ENCODE results near the gene N4BP3. TPM values are rescaled to one million over a fixed set of nuclear protein-coding genes. Genes with fewer than 3 reads are reported as not detected.
"Not testable (repeated sequence)": the region's sequence is repeated elsewhere in the genome, so short reads cannot be mapped to it uniquely, and the experiment has no call there.

Gene N4BP3
- total RNA-seq, 2 donors from 2014 or later, result 0.20 to 0.26 TPM

- Mint-ChIP-seq H3K36me3 (no peaks in the 10 kb centered on the region), H3K27ac (no peak overlapping the region)
Observed at GRCh38 chr5:178081571-178082243, 31.6 kb upstream of the N4BP3 start.

GRCh38 chr5:178083922-178084321 is 29.4 kb upstream of the N4BP3 start:
- H3K27me3 Mint-ChIP-seq, result peaks cover 19 to 28% of the 10 kb centered on the region in 2 donors
- no peak for ATAC-seq

More at GRCh38 chr5:178081571-178082243, 31.6 kb upstream of the N4BP3 start:
- ATAC-seq (no peak), DNase-seq (ENCODE audit: low spot score) (no peak)
- H3K4me1 Mint-ChIP-seq (ENCODE audit: low read depth in 2 of 2), result no peaks in the 10 kb centered on the region
- H3K9me3 Mint-ChIP-seq, result no peaks in the 10 kb centered on the region
- H3K4me3 Mint-ChIP-seq, result no peak overlapping the region
- H3K27me3 Mint-ChIP-seq, result peaks cover 18 to 26% of the 10 kb centered on the region in 2 donors

GRCh38 chr5:178085316-178085715 is 28.0 kb upstream of the N4BP3 start:
- Mint-ChIP-seq H3K36me3 (no peaks in the 10 kb centered on the region), H3K9me3 (no peaks in the 10 kb centered on the region), H3K27me3 (peaks cover 27 to 28% of the 10 kb centered on the region in 2 donors), H3K4me3 (no peak overlapping the region), H3K27ac (no peak overlapping the region), H3K4me1 (ENCODE audit: low read depth in 2 of 2) (peaks cover 0 to 3% of the 10 kb centered on the region in 2 donors)
- no peak for DNase-seq (ENCODE audit: low spot score)
- no peak for ATAC-seq

More at GRCh38 chr5:178083922-178084321, 29.4 kb upstream of the N4BP3 start:
- H3K36me3 Mint-ChIP-seq, result no peaks in the 10 kb centered on the region
- no peak for DNase-seq (ENCODE audit: low spot score)
- H3K4me3 Mint-ChIP-seq, result no peak overlapping the region
- no peak overlapping the region for H3K27ac Mint-ChIP-seq
- H3K4me1 Mint-ChIP-seq (ENCODE audit: low read depth in 2 of 2), result no peaks in the 10 kb centered on the region
- no peaks in the 10 kb centered on the region for H3K9me3 Mint-ChIP-seq

- Mint-ChIP-seq H3K4me1 (ENCODE audit: low read depth in 2 of 2) (peaks cover 0 to 3% of the 10 kb centered on the region in 2 donors), H3K9me3 (peaks cover 2% of the 10 kb centered on the region), H3K36me3 (peaks cover 3% of the 10 kb centered on the region), H3K27me3 (peaks cover 26 to 27% of the 10 kb centered on the region in 2 donors), H3K4me3 (no peak overlapping the region), H3K27ac (no peak overlapping the region)
- no peak for DNase-seq (ENCODE audit: low spot score)
- ATAC-seq, result no peak
Observed at GRCh38 chr5:178086266-178086665, 27.1 kb upstream of the N4BP3 start.

- DNase-seq (ENCODE audit: low spot score); H3K36me3 Mint-ChIP-seq; H3K9me3 Mint-ChIP-seq; ATAC-seq; H3K4me1 Mint-ChIP-seq (ENCODE audit: low read depth in 2 of 2); H3K4me3 Mint-ChIP-seq; H3K27ac Mint-ChIP-seq: not testable (repeated sequence)
- H3K27me3 Mint-ChIP-seq, result peaks cover 27% of the 10 kb centered on the region in 2 donors
Observed at GRCh38 chr5:178087199-178087598, 26.1 kb upstream of the N4BP3 start.

DNA sequence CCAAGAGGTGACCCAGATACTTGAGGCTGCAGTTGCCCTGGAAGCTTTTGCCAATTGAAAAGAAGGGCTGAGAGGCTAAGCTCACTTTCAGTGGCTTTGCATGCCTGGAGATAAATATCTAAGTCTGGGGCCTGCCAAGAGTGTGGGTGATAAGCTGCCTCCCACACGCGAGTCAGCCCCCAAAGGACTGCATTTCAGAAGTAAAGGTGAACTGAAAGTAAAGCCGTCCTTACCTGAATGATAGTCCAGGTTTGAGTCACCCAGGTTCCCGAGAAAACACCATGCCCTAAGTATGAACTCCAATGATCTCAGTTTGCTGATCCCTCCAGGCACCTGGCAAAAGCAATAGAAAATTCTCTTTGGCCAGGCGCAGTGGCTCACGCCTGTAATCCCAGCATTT is 22.5 kb upstream of the N4BP3 start:
- Mint-ChIP-seq H3K4me1 (ENCODE audit: low read depth in 2 of 2) (peaks cover 0 to 9% of the 10 kb centered on the region in 2 donors), H3K27ac (no peak overlapping the region), H3K4me3 (no peak overlapping the region), H3K36me3 (peaks cover 6% of the 10 kb centered on the region), H3K27me3 (peaks cover 22 to 24% of the 10 kb centered on the region in 2 donors), H3K9me3 (peaks cover 3% of the 10 kb centered on the region)
- ATAC-seq, result no peak
- no peak for DNase-seq (ENCODE audit: low spot score)

GRCh38 chr5:178093134-178093533 is 20.2 kb upstream of the N4BP3 start:
- H3K27ac Mint-ChIP-seq, result no peak overlapping the region
- peaks cover 3% of the 10 kb centered on the region for H3K9me3 Mint-ChIP-seq
- DNase-seq (ENCODE audit: low spot score), result no peak
- H3K4me3 Mint-ChIP-seq, result no peak overlapping the region
- H3K36me3 Mint-ChIP-seq, result peaks cover 6% of the 10 kb centered on the region
- H3K27me3 Mint-ChIP-seq, result peaks cover 22 to 24% of the 10 kb centered on the region in 2 donors
- no peak for ATAC-seq
- H3K4me1 Mint-ChIP-seq (ENCODE audit: low read depth in 2 of 2), result peaks cover 0 to 11% of the 10 kb centered on the region in 2 donors

GRCh38 chr5:178094345-178094744 is 19.0 kb upstream of the N4BP3 start:
- Mint-ChIP-seq H3K27ac (no peak overlapping the region), H3K36me3 (peaks cover 6% of the 10 kb centered on the region), H3K9me3 (peaks cover 3% of the 10 kb centered on the region), H3K27me3 (peaks cover 10 to 19% of the 10 kb centered on the region in 2 donors), H3K4me3 (no peak overlapping the region), H3K4me1 (ENCODE audit: low read depth in 2 of 2) (peaks cover 0 to 10% of the 10 kb centered on the region in 2 donors)
- ATAC-seq (no peak), DNase-seq (ENCODE audit: low spot score) (no peak)

GRCh38 chr5:178098685-178099084 is 14.6 kb upstream of the N4BP3 start:
- Mint-ChIP-seq H3K4me3 (no peak overlapping the region), H3K27me3 (peaks cover 6 to 12% of the 10 kb centered on the region in 2 donors), H3K4me1 (ENCODE audit: low read depth in 2 of 2) (peaks cover 0 to 11% of the 10 kb centered on the region in 2 donors), H3K36me3 (no peaks in the 10 kb centered on the region), H3K9me3 (no peaks in the 10 kb centered on the region), H3K27ac (no peak overlapping the region)
- DNase-seq (ENCODE audit: low spot score) (no peak), ATAC-seq (no peak)

DNA sequence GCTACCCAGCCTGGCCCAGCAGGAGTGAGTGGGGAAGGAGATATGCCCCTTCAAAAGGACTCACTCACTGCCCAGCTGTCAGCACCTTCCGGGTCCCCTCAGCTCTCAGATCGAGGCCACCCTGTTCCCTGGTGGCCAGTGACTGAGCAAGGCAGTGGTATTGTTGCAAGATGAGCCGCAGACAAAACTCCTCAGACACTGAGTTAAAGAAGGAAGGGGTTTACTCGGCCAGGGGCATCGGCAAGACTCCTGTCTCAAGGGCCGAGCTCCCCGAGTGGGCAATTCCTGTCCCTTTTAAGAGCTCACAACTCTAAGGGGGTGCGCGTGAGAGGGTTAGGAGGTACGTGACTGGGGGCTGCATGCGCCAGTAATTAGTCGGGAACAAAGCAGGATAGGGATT is 9.7 kb upstream of the N4BP3 start:
- DNase-seq (ENCODE audit: low spot score) (no peak), ATAC-seq (no peak)
- Mint-ChIP-seq H3K4me3 (no peak overlapping the region), H3K27me3 (peaks cover 5 to 7% of the 10 kb centered on the region in 2 donors), H3K4me1 (ENCODE audit: low read depth in 2 of 2) (peaks cover 0 to 2% of the 10 kb centered on the region in 2 donors), H3K9me3 (no peaks in the 10 kb centered on the region), H3K36me3 (no peaks in the 10 kb centered on the region), H3K27ac (peak overlapping the region in 1 of 2 donors; percentile 78)

- H3K27me3 Mint-ChIP-seq, result peaks cover 5 to 7% of the 10 kb centered on the region in 2 donors
- H3K4me3 Mint-ChIP-seq, result no peak overlapping the region
- peaks cover 0 to 2% of the 10 kb centered on the region in 2 donors for H3K4me1 Mint-ChIP-seq (ENCODE audit: low read depth in 2 of 2)
- H3K27ac Mint-ChIP-seq, result no peak overlapping the region
- ATAC-seq, result no peak
- H3K36me3 Mint-ChIP-seq, result no peaks in the 10 kb centered on the region
- H3K9me3 Mint-ChIP-seq, result no peaks in the 10 kb centered on the region
- DNase-seq (ENCODE audit: low spot score), result no peak
Observed at GRCh38 chr5:178104492-178104891, 8.8 kb upstream of the N4BP3 start.

DNA sequence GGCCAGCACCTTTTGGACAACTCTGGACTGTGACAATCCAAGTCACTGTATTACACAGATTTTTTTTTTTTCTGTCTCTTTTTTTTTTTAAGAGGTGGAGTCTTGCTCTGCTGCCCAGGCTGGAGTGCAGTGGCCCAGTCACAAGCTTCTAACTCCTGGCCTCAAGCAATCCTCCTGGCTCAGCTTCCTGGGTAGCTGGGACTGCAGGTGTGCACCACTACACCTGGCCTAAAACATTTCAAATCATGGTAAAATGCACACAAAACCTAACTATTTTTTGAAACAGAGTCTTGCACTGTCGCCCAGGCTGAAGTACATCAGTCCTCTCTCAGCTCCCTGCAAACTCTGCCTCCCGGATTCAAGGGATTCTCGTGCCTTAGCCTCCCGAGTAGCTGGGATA is 7.2 kb upstream of the N4BP3 start:
- ATAC-seq, result no peak
- H3K9me3 Mint-ChIP-seq, result no peaks in the 10 kb centered on the region
- DNase-seq (ENCODE audit: low spot score), result no peak
- H3K4me3 Mint-ChIP-seq, result no peak overlapping the region
- H3K27me3 Mint-ChIP-seq, result peaks cover 12 to 15% of the 10 kb centered on the region in 2 donors
- no peaks in the 10 kb centered on the region for H3K36me3 Mint-ChIP-seq
- H3K4me1 Mint-ChIP-seq (ENCODE audit: low read depth in 2 of 2), result no peaks in the 10 kb centered on the region
- H3K27ac Mint-ChIP-seq, result no peak overlapping the region

- H3K27ac Mint-ChIP-seq, result no peak overlapping the region
- H3K9me3 Mint-ChIP-seq, result no peaks in the 10 kb centered on the region
- no peak overlapping the region for H3K4me3 Mint-ChIP-seq
- H3K36me3 Mint-ChIP-seq, result no peaks in the 10 kb centered on the region
- peak in 1 of 2 donors; percentile 13 for ATAC-seq
- no peaks in the 10 kb centered on the region for H3K4me1 Mint-ChIP-seq (ENCODE audit: low read depth in 2 of 2)
- peak; percentile 54 for DNase-seq (ENCODE audit: low spot score)
- H3K27me3 Mint-ChIP-seq, result peaks cover 12 to 15% of the 10 kb centered on the region in 2 donors
Observed at GRCh38 chr5:178106556-178107239, 6.6 kb upstream of the N4BP3 start.

DNA sequence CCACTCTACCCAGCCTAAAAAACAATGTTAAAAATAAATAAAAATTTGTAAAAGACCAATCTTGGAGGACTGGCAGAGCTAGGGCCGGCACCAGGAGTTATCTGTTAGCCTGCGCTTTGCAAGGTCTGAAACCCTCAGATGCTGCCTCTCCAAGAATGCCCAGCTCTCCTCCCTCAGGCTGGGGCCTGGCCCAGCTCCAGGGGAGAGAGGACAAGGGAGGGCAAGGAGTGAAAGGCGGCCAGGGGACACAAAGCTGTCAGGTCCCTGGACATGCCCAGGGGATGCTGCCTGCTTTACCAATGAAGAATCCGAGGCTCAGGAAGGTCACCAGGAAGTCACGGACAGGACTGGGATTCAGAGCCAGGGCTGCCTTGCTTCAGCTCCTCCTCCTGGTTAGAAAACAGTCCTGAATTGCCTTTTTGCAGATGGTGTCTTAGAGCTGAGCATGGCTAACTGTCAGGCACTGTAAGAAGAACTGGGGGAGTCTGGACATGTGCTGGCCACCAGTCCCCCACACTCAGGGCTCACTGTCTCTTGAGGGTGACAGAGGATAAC is 5.5 kb upstream of the N4BP3 start:
- no peak overlapping the region for H3K4me3 Mint-ChIP-seq
- H3K9me3 Mint-ChIP-seq, result no peaks in the 10 kb centered on the region
- H3K36me3 Mint-ChIP-seq, result no peaks in the 10 kb centered on the region
- DNase-seq (ENCODE audit: low spot score) (peak; percentile 37), ATAC-seq (no peak)
- H3K27me3 Mint-ChIP-seq, result peaks cover 15 to 27% of the 10 kb centered on the region in 2 donors
- H3K27ac Mint-ChIP-seq, result no peak overlapping the region
- peaks cover under 1 to 2% of the 10 kb centered on the region in 2 donors for H3K4me1 Mint-ChIP-seq (ENCODE audit: low read depth in 2 of 2)

Measured in natural killer cell treated with Interleukin-12 subunit alpha and Interleukin-12 subunit beta and Interleukin-15 and Interleukin-18, amount 100 ng/mL, for 72 hours (primary cell).